Measurements from ENCODE around the gene GNB1. TPM values are rescaled to one million over a fixed set of nuclear protein-coding genes. Genes with fewer than 3 reads are reported as not detected.

GNB1 gene
- polyA plus RNA-seq, 1 of the 3 experiments (the other 2 are of a cell fraction): 355 TPM

DNA sequence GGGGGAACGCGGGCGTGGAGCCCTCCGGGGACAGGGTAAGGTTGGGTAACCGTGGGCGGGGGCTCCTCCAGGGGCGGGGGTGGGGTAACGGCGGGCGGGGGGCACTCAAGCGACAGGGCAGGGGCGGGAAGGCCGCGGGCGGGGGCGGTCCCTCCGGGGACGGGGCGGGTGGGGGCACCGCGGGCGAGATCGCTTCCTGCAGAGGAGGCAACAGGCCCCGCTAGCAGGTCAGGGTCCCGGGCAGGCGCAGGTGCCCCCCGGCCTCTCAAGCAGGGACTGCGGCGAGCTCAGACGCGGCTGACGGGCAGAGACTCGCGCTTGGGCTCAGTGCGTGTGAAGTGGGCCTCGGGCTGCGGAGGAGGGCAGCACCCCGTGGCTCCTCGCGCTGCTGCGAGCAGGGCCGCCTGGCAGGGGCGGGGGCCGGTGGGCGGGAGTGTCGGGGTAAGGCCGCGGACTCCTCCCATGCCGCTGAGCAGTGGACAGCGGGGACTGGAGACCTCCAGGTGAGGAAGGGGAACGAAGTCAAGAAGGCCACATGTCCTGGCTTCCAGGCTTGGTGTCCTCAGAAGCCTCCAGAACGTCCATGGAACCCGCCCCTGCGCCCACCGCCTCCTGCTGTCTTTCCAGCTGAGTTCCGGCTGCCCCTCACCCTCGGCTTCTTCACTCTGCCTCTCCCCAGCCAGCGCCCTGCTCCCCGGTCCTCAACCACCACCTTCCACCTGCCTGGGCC is 627 bp upstream of the GNB1 start:
- H3K36me3 ChIP-seq (replicated peaks in 1 of 2; ENCODE audit: control insufficient read depth in 1 of 2, insufficient read depth in 2 of 2, low read length in 1 of 2): peaks cover 0 to 8% of the 10 kb centered on the region in 2 experiments
- peaks cover 48% of the 10 kb centered on the region for H3K79me2 ChIP-seq (ENCODE audit: insufficient read depth)
- ChIA-PET CTCF (interaction anchor here (0.7 to 2.0 kb wide), 7 partner anchors 10 to 153 kb away, joined by 3 to 9 read pairs (median 5); no protein-coding TSS in a partner anchor), POLR2A (interaction anchor here (1.5 kb wide), 1 partner anchor 17 kb away, joined by 3 read pairs; no protein-coding TSS in a partner anchor)
- no peak overlapping the region for H2AFZ ChIP-seq (ENCODE audit: low read depth)
- H4K20me1 ChIP-seq (ENCODE audit: insufficient read depth): peaks cover 34% of the 10 kb centered on the region
- H3K4me1 ChIP-seq (ENCODE audit: control insufficient read depth in 1 of 2, insufficient read depth in 2 of 2, low read depth in 1 of 2, low read length in 1 of 2): peaks cover 0 to 39% of the 10 kb centered on the region in 2 experiments; a peak in 3 of 4 replicates
- TF ChIP-seq ELF1 (IDR thresholded peaks at IDR 0.05) (no peak), POLR2AphosphoS5 (IDR thresholded peaks at IDR 0.05; ENCODE audit: low read depth, low read length) (peak; percentile 45; the same call in 1 of the 2 replicates), MXI1 (IDR thresholded peaks at IDR 0.05; ENCODE audit: low read depth, low read length) (peak; percentile 13; the same call in 1 of the 2 replicates), NRF1 (IDR thresholded peaks at IDR 0.05; ENCODE audit: low read depth, low read length) (no peak), GATA2 (CRISPR knock-in tag; IDR thresholded peaks at IDR 0.05) (no peak), RXRA (IDR thresholded peaks at IDR 0.05; ENCODE audit: borderline replicate concordance, low read depth) (no peak), TEAD4 (IDR thresholded peaks at IDR 0.05; ENCODE audit: borderline replicate concordance, insufficient read depth) (no peak), TCF12 (IDR thresholded peaks at IDR 0.05) (no peak), JUND (IDR thresholded peaks at IDR 0.05) (no peak), TAF1 (IDR thresholded peaks at IDR 0.05; ENCODE audit: borderline replicate concordance, low read depth, low read length) (no peak), EP300 (IDR thresholded peaks at IDR 0.05; ENCODE audit: borderline replicate concordance in 1 of 2, low read depth in 1 of 2, low read length in 1 of 2) (no peak), CHD2 (IDR thresholded peaks at IDR 0.05; ENCODE audit: low read length, partially characterized antibody) (no peak), RFX5 (IDR thresholded peaks at IDR 0.05; ENCODE audit: low read length) (no peak), FOXM1 (IDR thresholded peaks at IDR 0.05; ENCODE audit: low read depth) (no peak)
- TF ChIP-seq, protein P1, sequence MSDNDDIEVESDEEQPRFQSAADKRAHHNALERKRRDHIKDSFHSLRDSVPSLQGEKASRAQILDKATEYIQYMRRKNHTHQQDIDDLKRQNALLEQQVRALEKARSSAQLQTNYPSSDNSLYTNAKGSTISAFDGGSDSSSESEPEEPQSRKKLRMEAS (IDR thresholded peaks at IDR 0.05; ENCODE audit: low read depth): no peak
- TF ChIP-seq, protein P2, sequence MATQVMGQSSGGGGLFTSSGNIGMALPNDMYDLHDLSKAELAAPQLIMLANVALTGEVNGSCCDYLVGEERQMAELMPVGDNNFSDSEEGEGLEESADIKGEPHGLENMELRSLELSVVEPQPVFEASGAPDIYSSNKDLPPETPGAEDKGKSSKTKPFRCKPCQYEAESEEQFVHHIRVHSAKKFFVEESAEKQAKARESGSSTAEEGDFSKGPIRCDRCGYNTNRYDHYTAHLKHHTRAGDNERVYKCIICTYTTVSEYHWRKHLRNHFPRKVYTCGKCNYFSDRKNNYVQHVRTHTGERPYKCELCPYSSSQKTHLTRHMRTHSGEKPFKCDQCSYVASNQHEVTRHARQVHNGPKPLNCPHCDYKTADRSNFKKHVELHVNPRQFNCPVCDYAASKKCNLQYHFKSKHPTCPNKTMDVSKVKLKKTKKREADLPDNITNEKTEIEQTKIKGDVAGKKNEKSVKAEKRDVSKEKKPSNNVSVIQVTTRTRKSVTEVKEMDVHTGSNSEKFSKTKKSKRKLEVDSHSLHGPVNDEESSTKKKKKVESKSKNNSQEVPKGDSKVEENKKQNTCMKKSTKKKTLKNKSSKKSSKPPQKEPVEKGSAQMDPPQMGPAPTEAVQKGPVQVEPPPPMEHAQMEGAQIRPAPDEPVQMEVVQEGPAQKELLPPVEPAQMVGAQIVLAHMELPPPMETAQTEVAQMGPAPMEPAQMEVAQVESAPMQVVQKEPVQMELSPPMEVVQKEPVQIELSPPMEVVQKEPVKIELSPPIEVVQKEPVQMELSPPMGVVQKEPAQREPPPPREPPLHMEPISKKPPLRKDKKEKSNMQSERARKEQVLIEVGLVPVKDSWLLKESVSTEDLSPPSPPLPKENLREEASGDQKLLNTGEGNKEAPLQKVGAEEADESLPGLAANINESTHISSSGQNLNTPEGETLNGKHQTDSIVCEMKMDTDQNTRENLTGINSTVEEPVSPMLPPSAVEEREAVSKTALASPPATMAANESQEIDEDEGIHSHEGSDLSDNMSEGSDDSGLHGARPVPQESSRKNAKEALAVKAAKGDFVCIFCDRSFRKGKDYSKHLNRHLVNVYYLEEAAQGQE (IDR thresholded peaks at IDR 0.05; ENCODE audit: low read depth, low read length): no peak
- TF ChIP-seq, protein P3, sequence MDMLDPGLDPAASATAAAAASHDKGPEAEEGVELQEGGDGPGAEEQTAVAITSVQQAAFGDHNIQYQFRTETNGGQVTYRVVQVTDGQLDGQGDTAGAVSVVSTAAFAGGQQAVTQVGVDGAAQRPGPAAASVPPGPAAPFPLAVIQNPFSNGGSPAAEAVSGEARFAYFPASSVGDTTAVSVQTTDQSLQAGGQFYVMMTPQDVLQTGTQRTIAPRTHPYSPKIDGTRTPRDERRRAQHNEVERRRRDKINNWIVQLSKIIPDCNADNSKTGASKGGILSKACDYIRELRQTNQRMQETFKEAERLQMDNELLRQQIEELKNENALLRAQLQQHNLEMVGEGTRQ (IDR thresholded peaks at IDR 0.05; ENCODE audit: borderline replicate concordance, low read depth, low read length): no peak
- peak overlapping the region; percentile 66; the same call in 1 of the 2 replicates for H3K9ac ChIP-seq
- peak overlapping the region; percentile 81 for H3K4me2 ChIP-seq
- H3K9me3 ChIP-seq: no peaks in the 10 kb centered on the region
- peaks cover 12% of the 10 kb centered on the region for H3F3A ChIP-seq (replicated peaks; ENCODE audit: insufficient read depth)
- H3K27ac ChIP-seq (ENCODE audit: low read depth in 2 of 2, low read length in 1 of 2): peak overlapping the region; percentile 41 to 93; a peak in 3 of 4 replicates
- no peaks in the 10 kb centered on the region for H3K27me3 ChIP-seq (ENCODE audit: insufficient read depth)
- H3K9me2 ChIP-seq: no peaks in the 10 kb centered on the region
- peak overlapping the region; percentile 55 to 86 for H3K4me3 ChIP-seq (ENCODE audit: low read depth in 2 of 2, low read length in 1 of 2)
- DNase-seq: peak; percentile 92
- WGBS (ENCODE audit: low lambda C conversion rate): 21% methylated on average over 15 of the region's 59 CpGs
